Hematopoietic multipotent progenitor cell treated with erythropoietin and hydrocortisone succinate and interleukin-3 and kit ligand, for 8 days (in vitro differentiated cells): ENCODE measurements around the gene ENTREP1.
"Not testable (repeated sequence)": the region's sequence is repeated elsewhere in the genome, so short reads cannot be mapped to it uniquely, and the experiment has no call there.

Experiments
- DNase-seq: peaks from one replicate; pipeline ENCODE4 v3.0.0-alpha.2; 2015

The ENTREP1 gene

DNA sequence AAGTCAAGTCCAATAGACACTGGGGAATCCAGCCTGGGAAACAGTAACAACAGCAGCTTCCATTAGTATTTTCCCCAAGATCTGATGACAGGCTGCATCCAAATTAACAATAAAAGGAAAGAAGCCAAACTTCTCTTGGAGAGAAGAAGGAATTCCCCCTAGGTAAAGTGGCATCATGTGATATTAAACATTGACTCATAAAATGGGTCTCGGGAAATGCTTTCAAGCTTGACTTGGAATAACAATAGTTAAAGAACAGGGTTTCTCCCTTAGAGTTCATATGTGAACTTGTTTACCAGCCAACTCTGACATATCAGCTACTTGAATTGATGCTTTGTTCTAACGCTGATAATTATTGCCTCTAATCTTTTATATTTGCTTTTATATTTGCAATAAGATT is 45.4 kb downstream of the ENTREP1 start:
- no peak for DNase-seq

DNA sequence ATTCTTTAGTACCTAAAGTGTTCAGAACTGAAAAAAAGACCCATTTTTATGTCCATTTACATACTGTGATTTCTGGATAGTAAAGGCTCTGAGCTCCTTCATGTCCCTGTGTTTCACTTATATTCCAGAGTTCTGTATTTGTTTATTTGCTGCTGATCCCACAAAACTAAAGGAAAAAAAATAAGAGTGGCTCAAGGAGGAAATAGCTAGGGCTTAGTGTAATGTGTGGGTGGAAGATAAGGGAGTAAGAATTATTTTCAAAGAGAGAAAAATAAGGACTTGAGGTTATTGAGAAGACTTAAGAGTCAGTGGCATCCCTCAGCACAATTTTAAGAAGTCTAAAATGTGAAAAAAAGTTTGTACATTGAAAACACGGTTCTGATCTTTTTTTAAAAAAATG is 46.0 kb downstream of the ENTREP1 start:
- DNase-seq, result no peak

DNA sequence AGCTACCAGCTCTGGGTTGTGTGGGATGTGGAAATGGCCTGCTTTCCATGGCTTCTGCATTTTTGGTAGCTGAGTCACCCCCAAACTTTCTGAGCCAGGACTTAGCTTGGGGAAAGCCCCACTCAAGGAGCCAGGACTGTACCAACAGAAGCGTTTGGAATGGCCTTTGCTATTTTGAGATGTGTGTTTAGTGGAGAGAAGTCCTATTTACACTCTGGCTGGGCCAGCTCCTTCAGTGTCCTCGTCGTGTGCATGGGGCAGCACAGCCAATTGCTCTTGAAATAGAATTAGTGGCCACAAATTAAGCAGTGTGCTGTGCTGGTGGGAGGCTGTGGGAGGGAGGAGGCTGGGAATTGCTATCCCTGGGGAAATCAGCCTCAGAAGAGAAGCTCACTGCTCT is 51.6 kb downstream of the ENTREP1 start:
- no peak for DNase-seq

DNA sequence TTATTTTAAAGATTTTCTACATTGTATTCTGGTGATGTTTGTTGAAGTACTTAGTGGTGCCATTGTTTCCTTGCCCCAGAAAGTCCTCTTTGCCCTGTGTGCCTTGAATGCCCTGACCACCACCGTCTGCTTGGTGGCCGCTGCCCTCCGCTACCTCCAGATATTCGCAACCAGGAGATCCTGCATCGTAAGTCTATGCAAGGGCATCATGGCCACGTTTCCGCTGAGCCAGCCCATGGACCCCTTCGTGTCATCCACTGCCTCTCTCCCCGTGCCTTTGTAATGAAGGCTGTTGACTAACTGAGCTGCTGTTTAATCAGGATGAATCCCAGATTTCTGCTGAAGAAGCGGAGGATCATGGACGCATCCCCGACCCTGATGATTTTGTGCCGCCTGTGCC is 52.3 kb downstream of the ENTREP1 start:
- DNase-seq, result no peak

DNA sequence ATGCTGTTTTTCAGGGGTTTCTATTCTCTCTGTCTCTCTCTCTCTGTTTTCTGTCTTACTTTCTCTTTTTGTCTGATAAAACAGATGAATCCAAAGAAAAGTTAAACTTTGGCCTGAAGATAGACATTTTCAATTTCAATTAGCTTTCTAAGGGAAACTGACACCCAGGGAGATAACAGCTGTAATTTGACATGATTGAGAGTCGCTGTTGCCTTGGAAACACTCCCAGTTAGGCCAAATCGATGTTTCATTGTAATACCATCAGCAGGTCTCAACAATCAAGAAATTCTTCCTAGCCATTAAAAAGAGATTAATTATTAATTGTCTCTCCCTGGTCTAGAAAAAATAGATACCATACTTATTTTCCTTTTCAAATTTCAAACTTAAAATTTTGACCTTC is 53.0 kb downstream of the ENTREP1 start:
- DNase-seq, result no peak

DNA sequence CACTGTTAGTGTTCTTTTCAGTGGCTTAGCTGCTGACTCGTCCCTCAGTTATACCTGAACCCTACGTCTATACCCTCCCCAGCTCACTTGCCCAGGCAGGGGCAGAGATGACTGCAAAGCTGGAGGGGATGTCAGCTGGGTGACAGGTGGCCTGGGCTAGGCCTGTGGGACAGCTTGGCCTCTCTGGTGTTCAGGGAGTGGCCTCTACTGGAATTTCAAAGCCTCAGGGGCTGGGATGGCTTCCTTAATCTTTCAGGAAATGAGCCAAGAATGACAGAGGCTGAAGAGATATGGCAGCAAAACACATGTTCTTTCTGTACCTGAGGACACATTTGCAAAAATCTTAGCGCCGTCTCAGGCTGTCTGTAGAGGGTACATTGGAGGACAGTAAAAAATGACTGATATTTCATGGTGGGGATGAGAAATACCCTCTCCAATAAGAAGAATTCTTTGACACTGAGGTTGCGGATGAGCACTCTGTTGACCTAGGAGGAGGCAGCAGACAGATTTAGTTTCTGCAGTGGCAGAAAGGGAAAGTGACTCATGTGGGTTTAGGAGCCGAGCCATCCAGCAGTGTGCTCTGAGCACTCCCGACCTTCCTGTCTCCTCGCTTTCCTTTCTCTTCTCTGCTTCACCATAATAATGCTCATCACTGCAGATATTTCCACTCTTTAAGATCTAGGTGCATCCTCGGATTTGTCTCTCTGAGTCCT is 54.4 kb downstream of the ENTREP1 start:
- no peak for DNase-seq

DNA sequence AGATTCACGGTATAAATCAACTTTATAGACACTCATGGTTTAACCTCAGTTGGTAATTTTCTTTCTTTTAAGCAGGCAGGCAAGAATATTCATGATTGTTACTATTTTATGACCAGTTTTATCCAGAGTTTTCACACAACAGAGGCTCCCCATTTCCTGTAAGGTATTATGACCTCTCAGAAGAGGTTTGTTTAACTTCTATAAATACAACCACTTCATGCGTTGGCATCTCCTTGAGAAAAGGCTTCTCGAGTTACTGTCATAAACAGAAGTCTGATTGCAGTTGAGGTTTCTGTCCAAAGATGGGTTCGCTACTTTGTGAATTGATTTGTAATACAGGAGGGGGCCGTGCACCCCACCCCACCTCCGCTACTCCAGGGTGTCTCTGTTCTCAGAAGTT is 55.3 kb downstream of the ENTREP1 start:
- no peak for DNase-seq

DNA sequence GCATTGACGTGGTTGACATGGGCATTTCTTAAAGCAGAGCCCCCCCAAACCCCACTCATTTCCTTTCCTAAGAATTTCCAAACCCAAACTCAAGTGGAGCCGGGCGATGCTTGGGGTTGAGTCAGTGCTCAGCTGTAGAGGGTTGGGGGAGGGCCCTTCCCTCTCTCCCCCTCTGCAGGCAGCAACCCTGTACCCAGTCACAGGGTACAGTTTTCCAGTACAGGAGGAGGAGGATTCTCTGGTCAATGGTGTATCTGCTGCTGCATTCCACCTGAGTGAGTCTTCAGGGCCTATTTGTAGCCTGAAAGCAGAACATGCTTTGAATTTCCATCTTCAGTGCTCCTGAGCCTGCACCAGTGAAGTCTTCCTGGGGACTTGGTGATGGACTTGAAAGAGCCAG is 55.8 kb downstream of the ENTREP1 start:
- no peak for DNase-seq

DNA sequence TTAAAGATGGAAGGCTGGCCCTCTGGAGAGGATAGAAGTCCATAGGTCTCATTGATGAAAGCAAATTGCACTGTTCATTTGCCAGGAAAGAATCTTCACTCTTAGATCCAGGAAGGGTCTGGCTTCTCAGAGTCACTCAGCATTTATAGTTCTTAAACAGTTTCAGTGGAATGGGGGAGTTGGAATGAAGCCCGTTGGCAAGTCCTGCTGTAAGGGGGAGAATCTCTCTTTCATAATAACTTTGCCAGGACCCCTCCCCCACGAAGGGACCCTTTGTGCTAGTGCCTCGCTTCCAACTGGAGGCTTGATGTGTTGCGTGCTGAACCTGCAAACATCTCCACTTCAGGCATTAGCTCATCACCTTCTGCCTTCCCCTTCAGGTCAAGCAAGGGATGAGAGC is 57.1 kb downstream of the ENTREP1 start:
- DNase-seq, result no peak

DNA sequence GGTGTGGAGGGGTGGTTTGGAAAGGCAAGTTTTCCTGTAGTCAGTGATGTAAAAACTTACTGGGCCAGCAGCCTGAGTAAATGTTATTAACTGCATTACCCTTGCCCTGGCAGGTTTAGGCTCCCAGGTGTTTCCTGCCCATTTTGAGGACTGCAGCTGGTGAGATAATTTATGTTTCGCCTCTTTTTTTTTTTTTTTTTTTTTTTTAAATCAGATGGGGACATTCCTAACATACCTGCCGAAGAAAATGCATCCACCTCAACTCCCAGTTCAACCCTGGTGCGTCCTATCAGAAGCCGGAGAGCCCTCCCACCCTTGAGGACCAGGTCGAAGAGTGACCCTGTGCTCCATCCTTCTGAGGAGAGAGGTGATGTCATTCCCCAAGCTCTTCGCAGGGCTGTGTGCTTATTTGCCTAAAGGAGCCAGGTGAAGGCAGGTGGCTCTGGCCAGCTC is 60.6 kb downstream of the ENTREP1 start:
- no peak for DNase-seq

DNA sequence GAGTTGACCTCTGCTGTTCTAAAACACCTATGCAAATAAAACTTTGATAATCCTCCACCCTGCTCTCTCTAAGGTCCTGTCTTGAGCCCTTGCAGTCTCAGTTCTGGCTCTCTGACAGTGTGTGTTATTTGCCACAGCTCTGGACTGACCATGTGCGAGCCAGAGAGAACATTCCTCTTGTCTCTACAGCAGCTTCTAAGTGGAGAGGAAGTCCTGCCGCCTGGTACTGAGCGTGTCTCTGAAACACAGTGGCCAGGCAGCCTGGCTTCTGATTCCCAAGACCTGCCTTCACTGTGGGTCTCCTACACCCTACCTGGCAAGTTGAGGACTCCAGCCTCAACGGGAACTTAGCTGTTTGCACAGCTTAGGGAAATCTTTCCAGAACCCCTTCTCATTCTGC is 61.6 kb downstream of the ENTREP1 start:
- DNase-seq, result no peak

DNA sequence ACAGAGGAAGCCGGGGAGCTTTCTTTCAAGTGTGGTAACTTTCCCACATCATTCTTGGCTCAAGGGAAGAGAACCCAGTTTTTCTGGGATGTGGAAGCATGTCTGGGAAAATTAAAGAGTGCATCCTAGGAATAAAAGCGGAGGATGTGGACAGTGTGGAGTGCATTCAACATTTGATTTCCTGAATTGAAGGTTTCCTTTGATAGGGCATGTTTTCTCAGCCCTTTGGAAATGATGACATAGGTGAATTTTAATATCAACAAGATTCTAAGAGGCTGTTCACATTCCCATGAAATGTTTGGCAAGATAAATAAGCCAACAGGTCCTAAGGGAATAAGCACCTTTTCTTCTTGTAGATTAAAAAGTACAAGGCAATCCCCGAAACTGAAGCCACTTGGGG is 63.6 kb downstream of the ENTREP1 start:
- no peak for DNase-seq

DNA sequence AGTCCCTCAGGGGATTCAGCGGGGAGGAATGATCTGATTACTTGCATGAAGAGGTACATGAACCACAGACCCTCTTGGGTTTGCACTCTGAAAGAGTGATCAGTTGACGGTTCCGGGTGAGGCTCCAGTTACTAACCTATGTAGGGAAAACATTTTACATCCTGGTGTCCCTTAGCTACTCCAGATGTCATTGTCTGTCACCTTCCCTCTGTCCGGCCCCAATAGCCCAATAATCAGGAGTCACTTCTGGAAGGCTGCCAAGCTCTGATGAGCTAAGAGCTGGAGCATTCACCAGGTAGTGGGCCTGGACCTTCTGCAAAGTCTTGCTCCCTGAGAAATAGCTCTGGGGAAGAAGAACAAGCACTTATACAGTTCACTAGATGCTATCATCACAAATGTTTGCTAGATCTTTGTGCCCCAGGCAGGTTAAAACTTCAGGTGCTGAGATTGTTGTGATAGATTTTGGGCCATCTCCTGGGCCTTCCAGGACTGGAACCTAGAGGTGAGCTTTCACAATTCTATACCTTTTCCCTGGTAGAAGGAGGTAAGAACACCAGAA is 64.5 kb downstream of the ENTREP1 start:
- DNase-seq, result no peak

DNA sequence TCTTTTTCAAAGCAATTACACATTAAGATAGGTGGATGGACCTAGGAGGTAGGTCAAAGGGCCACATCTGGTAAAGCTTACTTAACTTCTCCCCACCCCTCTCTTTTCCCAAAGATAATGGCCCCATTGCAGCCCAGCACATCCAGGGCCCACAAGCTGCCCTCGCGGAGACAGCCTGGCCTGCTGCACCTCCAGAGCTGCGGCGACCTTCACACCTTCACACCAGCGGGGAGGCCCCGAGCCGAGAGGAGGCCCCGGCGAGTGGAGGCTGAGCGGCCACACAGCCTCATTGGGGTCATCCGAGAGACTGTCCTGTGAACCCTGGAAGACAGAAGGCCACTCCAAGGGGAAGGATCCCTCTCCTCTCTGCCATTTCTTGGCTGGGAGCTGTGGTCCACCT is 66.5 kb downstream of the ENTREP1 start:
- DNase-seq, result no peak

DNA sequence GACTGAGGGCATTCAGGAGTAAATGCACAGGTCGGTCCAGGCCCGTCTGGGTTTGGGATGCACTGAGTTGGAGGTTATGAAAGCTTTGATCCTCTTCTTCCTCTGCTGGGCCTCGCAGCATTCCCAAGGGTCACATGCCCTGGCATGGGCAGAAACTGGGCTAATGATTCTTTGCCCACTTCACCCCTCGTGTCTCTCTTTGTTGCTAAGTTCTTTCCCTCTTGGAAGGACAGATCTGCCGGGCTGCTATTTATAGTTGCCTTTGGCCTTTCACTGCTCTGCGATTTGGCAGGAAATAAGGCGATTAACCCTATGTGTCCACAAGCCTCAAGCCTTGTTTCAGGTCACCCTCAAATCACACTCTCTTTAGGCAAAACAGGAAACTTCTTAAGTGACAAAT is 66.9 kb downstream of the ENTREP1 start:
- DNase-seq, result no peak

DNA sequence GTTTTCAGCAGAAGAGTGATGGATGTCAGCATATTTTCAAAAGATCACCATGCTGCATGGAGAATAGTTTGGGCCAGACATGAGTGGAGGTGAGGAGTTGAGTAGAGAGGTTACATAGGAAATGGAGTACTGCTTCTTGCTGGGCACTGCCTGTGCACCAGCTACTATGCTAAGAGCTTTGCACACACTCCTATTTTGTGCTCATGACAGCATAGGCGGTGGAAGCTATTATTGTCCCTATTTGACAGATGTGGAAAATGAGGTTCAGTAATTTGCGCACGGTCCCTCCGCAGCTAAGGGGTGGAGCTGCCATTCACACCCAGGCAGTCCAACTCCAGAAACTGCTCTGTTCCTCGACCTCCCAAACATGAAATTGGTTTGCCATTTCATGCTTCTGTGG is 67.8 kb downstream of the ENTREP1 start:
- no peak for DNase-seq

DNA sequence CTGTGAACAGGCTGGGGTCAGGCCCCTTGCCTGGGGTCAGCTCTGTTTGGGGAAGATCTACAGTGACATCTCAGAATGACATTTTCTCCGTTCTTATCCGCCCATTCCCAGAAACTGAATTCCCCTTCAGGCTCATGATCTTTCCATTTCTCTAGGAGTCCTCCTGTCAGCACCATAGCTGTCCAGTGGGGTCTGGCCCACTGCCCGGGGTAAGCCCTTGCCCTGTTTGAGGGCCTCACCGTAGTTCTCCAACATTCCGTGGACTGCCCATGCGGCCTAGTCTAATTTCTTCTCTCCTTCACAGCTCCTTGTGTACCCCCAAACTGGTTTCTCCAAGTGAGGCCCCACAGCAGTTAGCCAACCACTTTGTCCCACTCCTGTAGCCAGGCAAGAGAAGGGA is 68.4 kb downstream of the ENTREP1 start:
- DNase-seq, result no peak

DNA sequence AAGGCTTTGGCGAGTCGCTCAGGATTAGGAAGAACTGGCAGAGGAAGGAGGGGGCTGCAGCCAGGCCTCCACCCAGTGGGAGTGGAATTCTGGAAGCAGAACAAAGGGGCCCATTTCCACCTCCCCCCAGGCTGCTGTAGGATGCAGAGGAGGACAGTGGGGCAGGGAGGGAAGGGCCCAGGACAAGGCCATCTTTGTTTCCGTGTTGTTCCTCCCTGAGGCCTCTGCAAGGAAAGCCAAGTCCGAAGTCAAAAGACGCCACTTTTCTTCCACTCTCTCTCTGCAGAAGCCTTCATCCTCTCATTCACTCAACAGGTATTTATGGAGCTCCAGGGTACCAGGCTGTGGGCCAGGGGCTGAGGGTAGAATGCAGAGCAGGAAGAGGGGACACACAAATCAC is 70.7 kb downstream of the ENTREP1 start:
- DNase-seq, result no peak

DNA sequence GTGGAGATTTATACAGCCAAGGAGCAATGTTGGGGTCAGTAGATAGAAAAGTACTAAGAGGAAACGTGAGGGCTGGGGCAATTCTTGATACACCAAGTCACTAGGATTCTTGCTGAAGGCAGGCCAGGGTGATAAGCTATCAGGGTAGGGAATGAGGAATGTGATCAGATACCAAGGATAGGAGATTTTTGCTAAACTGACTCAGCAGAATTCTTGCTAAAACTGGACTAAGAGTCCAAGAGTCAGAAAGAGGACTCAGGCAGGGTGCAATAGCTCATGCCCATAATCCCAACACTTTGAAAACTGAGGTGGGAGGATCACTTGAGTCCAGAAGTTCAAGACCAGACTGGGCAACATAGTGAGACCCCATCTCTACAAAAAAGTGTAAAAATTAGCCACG is 71.7 kb downstream of the ENTREP1 start:
- no peak for DNase-seq

DNA sequence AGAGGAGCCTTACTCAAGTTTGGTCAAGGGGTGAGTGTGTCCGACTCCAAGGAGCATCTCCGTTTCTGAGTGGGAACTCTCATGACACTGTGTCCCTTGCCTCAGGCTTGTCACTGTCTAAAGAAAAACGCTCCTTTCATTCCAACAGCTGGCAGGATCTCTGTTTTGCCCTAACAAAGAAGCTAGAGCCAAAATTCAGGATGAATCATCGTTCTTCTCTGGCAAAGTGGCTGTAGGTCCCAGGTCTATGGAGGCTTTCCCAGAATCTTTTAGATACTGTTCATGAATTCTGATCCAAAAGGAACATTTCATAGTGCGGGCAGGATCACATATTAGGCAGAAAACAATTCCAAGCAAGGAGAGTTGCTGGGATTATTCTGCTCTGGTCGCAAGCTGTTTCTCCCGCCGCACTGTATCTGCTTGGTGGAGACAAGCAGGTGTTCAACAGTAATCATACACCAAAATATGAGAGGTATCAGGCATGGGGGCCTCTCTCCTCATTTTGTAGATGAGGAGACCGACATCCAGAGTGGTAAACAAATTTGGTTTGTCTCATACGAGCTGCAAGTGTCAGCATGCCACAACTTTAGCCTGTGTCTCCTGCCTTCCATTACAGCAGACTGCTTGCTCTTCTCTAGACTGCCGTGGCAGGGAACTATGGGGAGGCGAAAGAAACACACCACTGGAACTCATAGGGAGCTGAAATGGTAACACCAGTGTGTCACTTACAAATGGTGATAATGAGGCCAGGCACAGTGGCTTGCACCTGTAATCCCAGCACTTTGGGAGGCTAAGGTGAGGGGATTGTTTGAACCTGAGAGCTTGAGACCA is 72.6 kb downstream of the ENTREP1 start:
- no peak for DNase-seq

DNA sequence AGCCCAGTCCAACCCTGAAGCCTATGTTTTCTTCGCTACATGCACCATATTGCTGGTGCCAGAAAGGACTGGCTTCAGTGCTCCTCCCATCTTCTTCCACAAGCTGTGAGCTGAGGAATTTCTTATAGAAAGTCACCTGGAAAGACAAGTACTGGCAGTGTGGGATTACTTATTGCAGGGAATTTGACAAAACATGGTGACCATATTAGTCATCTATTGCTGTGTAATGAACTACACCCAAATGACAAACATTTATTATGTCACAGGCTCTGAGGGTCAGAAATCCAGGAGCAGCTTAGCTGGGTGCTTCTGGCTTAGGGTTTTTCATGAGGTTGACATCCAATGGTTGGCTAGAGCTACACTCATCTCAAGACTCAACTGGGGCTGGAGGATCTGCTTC is 75.5 kb downstream of the ENTREP1 start:
- no peak for DNase-seq

DNA sequence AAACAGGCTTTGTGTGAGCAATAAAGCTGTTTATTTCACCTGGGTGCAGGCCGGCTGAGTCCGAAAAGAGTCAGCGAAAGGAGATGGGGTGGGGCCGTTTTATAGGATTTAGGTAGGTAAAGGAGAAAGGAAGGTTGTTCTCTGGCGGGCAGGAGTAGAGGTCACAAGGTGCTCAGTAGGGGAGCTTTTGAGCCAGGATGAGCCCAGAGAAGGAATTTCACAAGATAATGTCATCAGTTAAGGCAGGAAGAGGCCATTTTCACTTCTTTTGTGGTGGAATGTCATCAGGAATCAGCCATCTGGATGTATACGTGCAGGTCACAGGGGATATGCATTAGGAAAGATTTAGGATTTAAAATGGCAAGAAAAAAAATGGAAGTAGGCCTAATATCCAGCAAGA is 84.9 kb downstream of the ENTREP1 start:
- not testable (repeated sequence) for DNase-seq

DNA sequence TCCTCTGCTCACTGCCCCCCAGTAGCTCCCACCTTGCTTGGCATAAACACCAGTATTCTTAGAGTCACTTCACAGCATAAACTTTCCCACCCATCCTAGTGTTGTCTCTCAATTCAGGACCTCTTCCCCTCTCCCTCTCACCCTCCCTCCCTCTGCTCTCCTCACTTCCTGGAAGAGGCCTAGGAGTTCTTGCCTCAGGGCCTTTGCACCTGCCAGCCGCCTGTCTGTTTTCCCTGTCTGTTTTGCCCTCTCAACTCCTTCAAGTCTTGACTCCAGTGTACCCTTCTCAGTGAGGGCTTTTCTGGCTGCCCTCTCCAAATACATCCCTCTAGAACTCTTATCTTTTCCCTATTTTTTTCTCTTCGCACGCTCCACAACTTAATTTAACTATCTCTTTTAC is 86.2 kb downstream of the ENTREP1 start:
- no peak for DNase-seq
